KOPT-K1 (cell line): ENCODE measurements around the gene POLA1.

Source experiments
- H3K27ac ChIP-seq: fragments of 200-600 bp; sonication (generic); 2 replicates; pipeline ENCODE4 v1.5.1; 2016; ENCODE audit warnings: antibody characterized with exemption, mild to moderate bottlenecking, low read depth, low read length; ENCODE audit not compliant: poor library complexity, severe bottlenecking
- H3K36me3 ChIP-seq: fragments of 200-600 bp; sonication (generic); 2 replicates; pipeline ENCODE4 v1.5.1; 2017; ENCODE audit warnings: antibody characterized with exemption, mild to moderate bottlenecking, low read length, moderate library complexity; ENCODE audit not compliant: insufficient read depth
- H3K9me3 ChIP-seq: fragments of 200-600 bp; sonication (generic); 2 replicates; pipeline ENCODE4 v1.5.1; 2017; ENCODE audit warnings: antibody characterized with exemption, low read length, mild to moderate bottlenecking; ENCODE audit not compliant: insufficient read depth, poor library complexity, severe bottlenecking

POLA1 gene

GRCh38 chrX:24759786-24760185, 66.1 kb downstream of the POLA1 start:
- Histone ChIP-seq H3K9me3 (no peaks in the 10 kb centered on the region), H3K27ac (no peak overlapping the region), H3K36me3 (peaks cover 91% of the 10 kb centered on the region)

- Histone ChIP-seq H3K9me3 (no peaks in the 10 kb centered on the region), H3K27ac (no peak overlapping the region), H3K36me3 (peaks cover 93% of the 10 kb centered on the region)
Measured at GRCh38 chrX:24760363-24761000, 66.8 kb downstream of the POLA1 start.

- no peak overlapping the region for H3K27ac ChIP-seq
- H3K36me3 ChIP-seq, result peaks cover 93% of the 10 kb centered on the region
- no peaks in the 10 kb centered on the region for H3K9me3 ChIP-seq
Measured at GRCh38 chrX:24761306-24761705, 67.6 kb downstream of the POLA1 start.

GRCh38 chrX:24763989-24764388, 70.3 kb downstream of the POLA1 start:
- no peak overlapping the region for H3K27ac ChIP-seq
- H3K36me3 ChIP-seq, result peaks cover 99% of the 10 kb centered on the region

GRCh38 chrX:24767557-24767956, 73.8 kb downstream of the POLA1 start:
- Histone ChIP-seq H3K9me3 (no peaks in the 10 kb centered on the region), H3K36me3 (peaks cover 93% of the 10 kb centered on the region), H3K27ac (no peak overlapping the region)

More at GRCh38 chrX:24763989-24764388, 70.3 kb downstream of the POLA1 start:
- no peaks in the 10 kb centered on the region for H3K9me3 ChIP-seq

GRCh38 chrX:24768556-24768955, 74.8 kb downstream of the POLA1 start:
- Histone ChIP-seq H3K9me3 (no peaks in the 10 kb centered on the region), H3K36me3 (peaks cover 93% of the 10 kb centered on the region), H3K27ac (no peak overlapping the region)

GRCh38 chrX:24774650-24775049, 80.9 kb downstream of the POLA1 start:
- Histone ChIP-seq H3K9me3 (no peaks in the 10 kb centered on the region), H3K27ac (no peak overlapping the region), H3K36me3 (peaks cover 91% of the 10 kb centered on the region)

- Histone ChIP-seq H3K36me3 (peaks cover 90% of the 10 kb centered on the region), H3K27ac (no peak overlapping the region), H3K9me3 (no peaks in the 10 kb centered on the region)
Measured at GRCh38 chrX:24775891-24776290, 82.2 kb downstream of the POLA1 start.

GRCh38 chrX:24777660-24778059, 83.9 kb downstream of the POLA1 start:
- H3K36me3 ChIP-seq, result peaks cover 93% of the 10 kb centered on the region
- H3K9me3 ChIP-seq, result no peaks in the 10 kb centered on the region
- H3K27ac ChIP-seq, result no peak overlapping the region

- Histone ChIP-seq H3K9me3 (no peaks in the 10 kb centered on the region), H3K27ac (no peak overlapping the region), H3K36me3 (peaks cover 83% of the 10 kb centered on the region)
Measured at GRCh38 chrX:24782011-24782410, 88.3 kb downstream of the POLA1 start.

GRCh38 chrX:24789047-24789446, 95.3 kb downstream of the POLA1 start:
- Histone ChIP-seq H3K9me3 (no peaks in the 10 kb centered on the region), H3K36me3 (peaks cover 68% of the 10 kb centered on the region), H3K27ac (no peak overlapping the region)

- peaks cover 72% of the 10 kb centered on the region for H3K36me3 ChIP-seq
- H3K27ac ChIP-seq, result no peak overlapping the region
Measured at GRCh38 chrX:24790166-24790565, 96.4 kb downstream of the POLA1 start.

GRCh38 chrX:24796204-24796603, 102.5 kb downstream of the POLA1 start:
- Histone ChIP-seq H3K27ac (no peak overlapping the region), H3K9me3 (no peaks in the 10 kb centered on the region), H3K36me3 (peaks cover 79% of the 10 kb centered on the region)

More at GRCh38 chrX:24790166-24790565, 96.4 kb downstream of the POLA1 start:
- H3K9me3 ChIP-seq, result no peaks in the 10 kb centered on the region

- Histone ChIP-seq H3K27ac (no peak overlapping the region), H3K36me3 (peaks cover 74% of the 10 kb centered on the region), H3K9me3 (no peaks in the 10 kb centered on the region)
Measured at GRCh38 chrX:24799078-24799477, 105.4 kb downstream of the POLA1 start.

GRCh38 chrX:24799565-24799964, 105.8 kb downstream of the POLA1 start:
- H3K36me3 ChIP-seq, result peaks cover 72% of the 10 kb centered on the region
- no peaks in the 10 kb centered on the region for H3K9me3 ChIP-seq

GRCh38 chrX:24805201-24805600, 111.5 kb downstream of the POLA1 start:
- Histone ChIP-seq H3K9me3 (no peaks in the 10 kb centered on the region), H3K36me3 (peaks cover 60% of the 10 kb centered on the region), H3K27ac (no peak overlapping the region)

More at GRCh38 chrX:24799565-24799964, 105.8 kb downstream of the POLA1 start:
- no peak overlapping the region for H3K27ac ChIP-seq
